ENCODE data around the gene FAM118B.

Gene FAM118B

GRCh38 chr11:126268708-126269579 is 57.4 kb downstream of the FAM118B start, which contains the start of the genes FOXRED1 and SRPRA:
FOXRED1 (plus strand) TSS chr11:126269154; CDS start chr11:126269207, 53 bp downstream.
SRPRA (minus strand) TSS chr11:126268895; CDS start chr11:126268804, 91 bp downstream.
- peaks cover 55% of the 10 kb centered on the region for H3K36me3 ChIP-seq (ENCODE audit: control insufficient read depth, insufficient read depth, low read length)
- H3K4me3 ChIP-seq (ENCODE audit: extremely low read depth, insufficient read depth, low read length, poor library complexity, severe bottlenecking) = peak within 1 kb of the TSS; percentile 93
- H3K27ac ChIP-seq (ENCODE audit: low read depth, low read length, severe bottlenecking) = peak within 1 kb of the TSS; percentile 95
- peaks cover 7% of the 10 kb centered on the region for H3K4me1 ChIP-seq (ENCODE audit: control insufficient read depth, insufficient read depth, low read length, poor library complexity, severe bottlenecking)
- no peaks in the 10 kb centered on the region for H3K9me3 ChIP-seq (ENCODE audit: control insufficient read depth, low read length)
- 0 to 1% methylated on average over 58 to 61 of the region's 64 CpGs for WGBS, 2 experiments (ENCODE audit: insufficient coverage in 2 of 2)

DNA sequence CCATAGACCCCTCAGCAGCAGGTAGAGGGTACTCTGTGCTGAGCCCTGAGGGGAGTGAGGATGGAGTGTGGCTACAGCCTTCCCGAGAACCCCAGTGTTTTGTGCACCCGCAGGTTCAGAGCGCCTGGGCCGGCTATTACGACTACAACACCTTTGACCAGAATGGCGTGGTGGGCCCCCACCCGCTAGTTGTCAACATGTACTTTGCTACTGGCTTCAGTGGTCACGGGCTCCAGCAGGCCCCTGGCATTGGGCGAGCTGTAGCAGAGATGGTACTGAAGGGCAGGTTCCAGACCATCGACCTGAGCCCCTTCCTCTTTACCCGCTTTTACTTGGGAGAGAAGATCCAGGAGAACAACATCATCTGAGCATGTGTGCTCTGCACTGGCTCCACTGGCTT is 65.7 kb downstream of the FAM118B start:
- Histone ChIP-seq H3K36me3 (ENCODE audit: control insufficient read depth, insufficient read depth, low read length) (peaks cover 56% of the 10 kb centered on the region), H3K4me1 (ENCODE audit: control insufficient read depth, insufficient read depth, low read length, poor library complexity, severe bottlenecking) (no peaks in the 10 kb centered on the region), H3K27ac (ENCODE audit: low read depth, low read length, severe bottlenecking) (no peak overlapping the region), H3K9me3 (ENCODE audit: control insufficient read depth, low read length) (no peaks in the 10 kb centered on the region), H3K4me3 (ENCODE audit: extremely low read depth, insufficient read depth, low read length, poor library complexity, severe bottlenecking) (no peak overlapping the region)
- 93 to 99% methylated on average over 11 of the region's 11 CpGs for WGBS, 2 experiments (ENCODE audit: insufficient coverage in 2 of 2)

DNA sequence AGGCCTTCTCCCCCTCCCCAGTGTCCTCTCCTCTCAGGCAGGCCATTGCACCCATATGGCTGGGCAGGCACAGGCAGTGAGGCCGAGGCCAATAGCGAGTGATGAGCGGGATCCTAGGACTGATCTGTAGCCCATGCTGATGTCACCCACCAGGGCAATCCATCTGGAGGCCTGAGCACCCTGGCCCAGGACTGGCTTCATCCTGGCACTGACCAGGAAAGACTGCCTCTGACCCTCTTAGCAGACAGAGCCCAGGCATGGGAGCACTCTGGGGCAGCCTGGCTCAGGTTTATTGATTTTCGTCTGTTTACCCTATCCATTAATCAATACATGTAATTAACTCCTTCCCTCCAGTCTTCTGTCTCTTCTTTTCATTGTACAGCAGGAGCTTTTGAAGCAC is 66.2 kb downstream of the FAM118B start:
- Histone ChIP-seq H3K4me3 (ENCODE audit: extremely low read depth, insufficient read depth, low read length, poor library complexity, severe bottlenecking) (no peak overlapping the region), H3K27ac (ENCODE audit: low read depth, low read length, severe bottlenecking) (no peak overlapping the region), H3K4me1 (ENCODE audit: control insufficient read depth, insufficient read depth, low read length, poor library complexity, severe bottlenecking) (no peaks in the 10 kb centered on the region), H3K36me3 (ENCODE audit: control insufficient read depth, insufficient read depth, low read length) (peaks cover 55% of the 10 kb centered on the region), H3K9me3 (ENCODE audit: control insufficient read depth, low read length) (no peaks in the 10 kb centered on the region)
- WGBS, 2 experiments (ENCODE audit: insufficient coverage in 2 of 2) = 93 to 97% methylated on average over 3 to 4 of the region's 4 CpGs

GRCh38 chr11:126279191-126279590 is 67.6 kb downstream of the FAM118B start:
- Histone ChIP-seq H3K27ac (ENCODE audit: low read depth, low read length, severe bottlenecking) (no peak overlapping the region), H3K4me3 (ENCODE audit: extremely low read depth, insufficient read depth, low read length, poor library complexity, severe bottlenecking) (no peak overlapping the region), H3K36me3 (ENCODE audit: control insufficient read depth, insufficient read depth, low read length) (peaks cover 41% of the 10 kb centered on the region), H3K9me3 (ENCODE audit: control insufficient read depth, low read length) (no peaks in the 10 kb centered on the region), H3K4me1 (ENCODE audit: control insufficient read depth, insufficient read depth, low read length, poor library complexity, severe bottlenecking) (no peaks in the 10 kb centered on the region)
- 85 to 94% methylated on average over 6 to 8 of the region's 8 CpGs for WGBS, 2 experiments (ENCODE audit: insufficient coverage in 2 of 2)

DNA sequence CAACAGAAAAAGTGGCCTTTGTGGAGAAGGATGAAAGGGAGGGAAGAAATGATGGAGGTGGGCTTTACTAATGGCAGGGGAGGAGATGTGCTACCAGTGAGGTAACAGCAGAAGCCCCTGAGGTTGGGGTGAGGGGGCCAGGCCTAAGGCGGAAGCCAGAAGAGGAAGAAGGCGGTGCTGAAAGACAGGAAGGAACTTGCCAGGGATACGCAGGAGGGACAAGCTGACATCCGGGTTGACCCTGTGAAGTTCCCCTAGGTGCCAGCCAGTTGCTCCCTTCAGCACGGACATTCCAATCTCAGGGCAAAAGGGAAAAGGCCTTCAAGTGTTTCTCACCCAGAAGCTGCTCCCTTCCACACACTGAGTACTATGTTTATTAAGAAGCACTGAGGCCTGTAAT is 69.0 kb downstream of the FAM118B start:
- 87% methylated on average over 4 to 5 of the region's 5 CpGs for WGBS, 2 experiments (ENCODE audit: insufficient coverage in 2 of 2)
- H3K9me3 ChIP-seq (ENCODE audit: control insufficient read depth, low read length) = no peaks in the 10 kb centered on the region
- H3K36me3 ChIP-seq (ENCODE audit: control insufficient read depth, insufficient read depth, low read length) = peaks cover 27% of the 10 kb centered on the region
- H3K27ac ChIP-seq (ENCODE audit: low read depth, low read length, severe bottlenecking) = no peak overlapping the region
- no peaks in the 10 kb centered on the region for H3K4me1 ChIP-seq (ENCODE audit: control insufficient read depth, insufficient read depth, low read length, poor library complexity, severe bottlenecking)
- no peak overlapping the region for H3K4me3 ChIP-seq (ENCODE audit: extremely low read depth, insufficient read depth, low read length, poor library complexity, severe bottlenecking)

GRCh38 chr11:126281245-126281644 is 69.7 kb downstream of the FAM118B start:
- H3K36me3 ChIP-seq (ENCODE audit: control insufficient read depth, insufficient read depth, low read length) = peaks cover 20% of the 10 kb centered on the region
- no peaks in the 10 kb centered on the region for H3K9me3 ChIP-seq (ENCODE audit: control insufficient read depth, low read length)
- H3K4me3 ChIP-seq (ENCODE audit: extremely low read depth, insufficient read depth, low read length, poor library complexity, severe bottlenecking) = no peak overlapping the region
- WGBS, 2 experiments (ENCODE audit: insufficient coverage in 2 of 2) = 91 to 93% methylated on average over 4 to 6 of the region's 6 CpGs
- no peak overlapping the region for H3K27ac ChIP-seq (ENCODE audit: low read depth, low read length, severe bottlenecking)
- H3K4me1 ChIP-seq (ENCODE audit: control insufficient read depth, insufficient read depth, low read length, poor library complexity, severe bottlenecking) = no peaks in the 10 kb centered on the region

DNA sequence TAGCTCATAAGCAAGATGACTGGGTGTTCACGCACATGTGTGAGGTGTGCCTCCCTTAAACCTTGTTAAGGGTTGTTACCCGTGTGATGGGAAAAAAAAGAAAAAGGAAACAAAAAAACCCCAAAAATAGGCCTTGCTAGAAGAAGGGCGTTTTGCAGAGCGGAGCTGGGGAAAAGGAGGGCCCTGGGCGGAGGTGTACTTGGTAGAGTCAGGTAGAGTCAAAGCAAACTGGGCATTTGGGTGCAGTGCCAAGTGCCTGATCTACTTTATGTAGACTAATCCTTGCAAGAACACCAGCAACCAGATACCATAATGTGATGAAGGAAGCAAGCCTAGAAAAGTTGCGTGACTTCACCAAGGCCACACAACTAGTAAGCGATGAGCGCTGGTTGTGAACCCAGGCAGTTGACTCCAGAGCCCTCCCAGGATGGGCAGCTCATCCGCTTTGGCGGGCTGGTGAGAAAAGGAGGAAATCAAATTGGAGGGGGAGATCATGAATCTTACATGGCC is 70.1 kb downstream of the FAM118B start:
- Histone ChIP-seq H3K27ac (ENCODE audit: low read depth, low read length, severe bottlenecking) (no peak overlapping the region), H3K36me3 (ENCODE audit: control insufficient read depth, insufficient read depth, low read length) (peaks cover 20% of the 10 kb centered on the region), H3K4me3 (ENCODE audit: extremely low read depth, insufficient read depth, low read length, poor library complexity, severe bottlenecking) (no peak overlapping the region), H3K4me1 (ENCODE audit: control insufficient read depth, insufficient read depth, low read length, poor library complexity, severe bottlenecking) (no peaks in the 10 kb centered on the region), H3K9me3 (ENCODE audit: control insufficient read depth, low read length) (no peaks in the 10 kb centered on the region)
- 97 to 98% methylated on average over 4 to 7 of the region's 10 CpGs for WGBS, 2 experiments (ENCODE audit: insufficient coverage in 2 of 2)

DNA sequence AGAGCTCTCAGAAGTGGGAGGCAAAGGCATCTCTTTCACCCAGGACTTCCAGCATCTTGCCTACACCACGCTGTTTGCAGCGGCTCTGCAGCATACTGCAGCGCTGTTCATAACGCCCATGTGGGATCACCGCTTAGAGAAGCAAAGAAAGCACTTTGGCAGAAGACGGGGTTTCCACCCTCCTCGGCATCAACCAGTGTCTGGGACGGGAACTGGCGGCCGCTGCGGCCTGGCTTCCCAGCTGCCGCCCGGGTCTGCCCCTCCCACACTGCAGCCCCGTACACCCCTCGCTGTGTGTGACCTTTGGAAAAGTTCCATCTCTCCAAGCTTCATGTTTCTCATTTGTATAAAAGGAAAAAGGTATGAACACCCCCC is 70.8 kb downstream of the FAM118B start:
- WGBS, 2 experiments (ENCODE audit: insufficient coverage in 2 of 2) = 22 to 36% methylated on average over 11 of the region's 15 CpGs
- no peaks in the 10 kb centered on the region for H3K4me1 ChIP-seq (ENCODE audit: control insufficient read depth, insufficient read depth, low read length, poor library complexity, severe bottlenecking)
- peaks cover 14% of the 10 kb centered on the region for H3K36me3 ChIP-seq (ENCODE audit: control insufficient read depth, insufficient read depth, low read length)
- H3K27ac ChIP-seq (ENCODE audit: low read depth, low read length, severe bottlenecking) = no peak overlapping the region
- peak overlapping the region; percentile 52 for H3K4me3 ChIP-seq (ENCODE audit: extremely low read depth, insufficient read depth, low read length, poor library complexity, severe bottlenecking)
- no peaks in the 10 kb centered on the region for H3K9me3 ChIP-seq (ENCODE audit: control insufficient read depth, low read length)

GRCh38 chr11:126282736-126283591 is 71.4 kb downstream of the FAM118B start, which contains the start of gene TIRAP:
TIRAP (plus strand) TSS chr11:126283093; CDS start chr11:126290895, 7,802 bp downstream.
- Histone ChIP-seq H3K4me1 (ENCODE audit: control insufficient read depth, insufficient read depth, low read length, poor library complexity, severe bottlenecking) (no peaks in the 10 kb centered on the region), H3K9me3 (ENCODE audit: control insufficient read depth, low read length) (no peaks in the 10 kb centered on the region), H3K36me3 (ENCODE audit: control insufficient read depth, insufficient read depth, low read length) (peaks cover 8% of the 10 kb centered on the region), H3K4me3 (ENCODE audit: extremely low read depth, insufficient read depth, low read length, poor library complexity, severe bottlenecking) (peak within 1 kb of the TSS; percentile 52), H3K27ac (ENCODE audit: low read depth, low read length, severe bottlenecking) (peak within 1 kb of the TSS; percentile 24)
- WGBS, 2 experiments (ENCODE audit: insufficient coverage in 2 of 2) = 1% methylated on average over 49 to 70 of the region's 82 CpGs

- Histone ChIP-seq H3K4me3 (ENCODE audit: extremely low read depth, insufficient read depth, low read length, poor library complexity, severe bottlenecking) (no peak overlapping the region), H3K36me3 (ENCODE audit: control insufficient read depth, insufficient read depth, low read length) (peaks cover 4% of the 10 kb centered on the region), H3K9me3 (ENCODE audit: control insufficient read depth, low read length) (no peaks in the 10 kb centered on the region), H3K4me1 (ENCODE audit: control insufficient read depth, insufficient read depth, low read length, poor library complexity, severe bottlenecking) (no peaks in the 10 kb centered on the region), H3K27ac (ENCODE audit: low read depth, low read length, severe bottlenecking) (no peak overlapping the region)
- no CpG with 5 or more reads among the region's 6 CpGs for WGBS, 2 experiments (ENCODE audit: insufficient coverage in 2 of 2)
These were observed 73.2 kb downstream of the FAM118B start for GRCh38 chr11:126284829-126285228.

Measured in mesodermal cell (in vitro differentiated cells).